ENCODE results near the gene RELB.

RELB gene

GRCh38 chr19:45050036-45050435, 48.8 kb downstream of the RELB start:
- Histone ChIP-seq H3K27me3 (ENCODE audit: control insufficient read depth, insufficient read depth, low read length) (no peaks in the 10 kb centered on the region), H3K27ac (ENCODE audit: low read length) (no peak overlapping the region), H3K4me1 (ENCODE audit: control insufficient read depth, low read depth, low read length) (no peaks in the 10 kb centered on the region), H3K9me3 (ENCODE audit: control insufficient read depth, low read depth, low read length) (no peaks in the 10 kb centered on the region), H3K4me3 (ENCODE audit: low read length) (no peak overlapping the region), H3K9ac (ENCODE audit: low read length) (no peak overlapping the region), H3K36me3 (ENCODE audit: control insufficient read depth, low read depth, low read length) (peaks cover 33% of the 10 kb centered on the region)

DNA sequence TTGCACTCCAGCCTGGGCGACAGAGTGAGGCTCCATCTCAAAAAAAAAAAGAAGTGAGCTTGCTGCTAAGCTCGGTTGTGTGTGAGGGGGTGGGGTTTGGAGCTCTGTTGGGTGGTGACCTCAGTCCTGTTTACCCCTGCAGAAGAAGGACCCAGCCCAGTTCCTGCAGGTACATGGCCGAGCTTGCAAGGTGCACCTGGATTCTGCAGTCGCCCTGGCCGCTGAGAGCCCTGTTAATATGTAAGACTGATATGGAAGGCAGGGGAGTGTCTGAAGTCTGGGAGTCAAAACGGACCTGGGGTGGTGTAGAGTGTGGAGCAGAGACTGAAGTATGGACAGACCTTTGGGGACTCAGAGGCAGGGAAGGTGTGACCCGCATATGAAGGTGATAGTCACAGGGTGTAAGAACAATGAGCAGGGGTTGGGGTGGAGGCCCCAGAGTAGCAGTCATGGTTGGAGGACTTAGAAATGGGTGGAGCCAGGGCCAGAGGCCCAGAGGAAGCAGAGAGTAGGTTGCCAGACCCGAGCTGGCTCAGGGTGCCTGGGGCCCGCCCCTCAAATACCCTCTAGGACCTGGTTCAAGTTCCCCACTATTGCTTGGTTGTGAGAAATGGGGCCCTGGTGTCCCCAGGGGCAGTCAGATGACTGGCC, 50.8 kb downstream of the RELB start:
- H3K4me1 ChIP-seq (ENCODE audit: control insufficient read depth, low read depth, low read length): no peaks in the 10 kb centered on the region
- no peak overlapping the region for H3K27ac ChIP-seq (ENCODE audit: low read length)
- no peak overlapping the region for H3K9ac ChIP-seq (ENCODE audit: low read length)
- H3K36me3 ChIP-seq (ENCODE audit: control insufficient read depth, low read depth, low read length): peaks cover 28% of the 10 kb centered on the region
- H3K9me3 ChIP-seq (ENCODE audit: control insufficient read depth, low read depth, low read length): no peaks in the 10 kb centered on the region
- H3K4me3 ChIP-seq (ENCODE audit: low read length): no peak overlapping the region
- H3K27me3 ChIP-seq (ENCODE audit: control insufficient read depth, insufficient read depth, low read length): no peaks in the 10 kb centered on the region

- Histone ChIP-seq H3K4me1 (ENCODE audit: control insufficient read depth, low read depth, low read length) (no peaks in the 10 kb centered on the region), H3K9ac (ENCODE audit: low read length) (no peak overlapping the region), H3K9me3 (ENCODE audit: control insufficient read depth, low read depth, low read length) (no peaks in the 10 kb centered on the region), H3K27ac (ENCODE audit: low read length) (no peak overlapping the region), H3K36me3 (ENCODE audit: control insufficient read depth, low read depth, low read length) (peaks cover 68% of the 10 kb centered on the region), H3K27me3 (ENCODE audit: control insufficient read depth, insufficient read depth, low read length) (no peaks in the 10 kb centered on the region), H3K4me3 (ENCODE audit: low read length) (no peak overlapping the region)
Observed at GRCh38 chr19:45056831-45057230, 55.6 kb downstream of the RELB start.

DNA sequence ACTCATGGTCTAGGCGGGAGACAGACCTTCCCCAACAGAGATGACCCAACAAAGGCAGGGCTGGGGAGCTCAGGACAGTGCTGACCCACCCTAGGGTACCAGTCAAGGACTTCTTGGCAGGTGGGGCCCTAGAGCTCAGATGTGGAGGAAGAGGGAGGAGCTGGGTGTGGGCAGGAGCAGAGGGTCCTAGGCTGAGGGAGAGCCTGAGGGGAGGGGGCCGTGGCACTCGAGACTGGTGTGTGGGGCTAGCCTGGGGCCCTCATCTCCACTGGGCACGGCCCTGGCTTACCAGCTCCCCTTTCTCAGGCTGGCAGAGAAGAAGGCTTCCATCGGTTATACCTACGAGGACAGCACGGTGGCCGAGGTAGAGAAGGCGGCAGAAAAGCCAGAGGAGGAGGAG, 56.2 kb downstream of the RELB start:
- no peak overlapping the region for H3K4me3 ChIP-seq (ENCODE audit: low read length)
- no peaks in the 10 kb centered on the region for H3K27me3 ChIP-seq (ENCODE audit: control insufficient read depth, insufficient read depth, low read length)
- H3K9me3 ChIP-seq (ENCODE audit: control insufficient read depth, low read depth, low read length): no peaks in the 10 kb centered on the region
- peaks cover 72% of the 10 kb centered on the region for H3K36me3 ChIP-seq (ENCODE audit: control insufficient read depth, low read depth, low read length)
- H3K9ac ChIP-seq (ENCODE audit: low read length): no peak overlapping the region
- H3K27ac ChIP-seq (ENCODE audit: low read length): no peak overlapping the region
- H3K4me1 ChIP-seq (ENCODE audit: control insufficient read depth, low read depth, low read length): no peaks in the 10 kb centered on the region

- Histone ChIP-seq H3K4me3 (ENCODE audit: low read length) (no peak overlapping the region), H3K4me1 (ENCODE audit: control insufficient read depth, low read depth, low read length) (no peaks in the 10 kb centered on the region), H3K27ac (ENCODE audit: low read length) (no peak overlapping the region), H3K27me3 (ENCODE audit: control insufficient read depth, insufficient read depth, low read length) (no peaks in the 10 kb centered on the region), H3K36me3 (ENCODE audit: control insufficient read depth, low read depth, low read length) (peaks cover 72% of the 10 kb centered on the region), H3K9me3 (ENCODE audit: control insufficient read depth, low read depth, low read length) (no peaks in the 10 kb centered on the region), H3K9ac (ENCODE audit: low read length) (no peak overlapping the region)
Observed at GRCh38 chr19:45058622-45059159, 57.4 kb downstream of the RELB start.

DNA sequence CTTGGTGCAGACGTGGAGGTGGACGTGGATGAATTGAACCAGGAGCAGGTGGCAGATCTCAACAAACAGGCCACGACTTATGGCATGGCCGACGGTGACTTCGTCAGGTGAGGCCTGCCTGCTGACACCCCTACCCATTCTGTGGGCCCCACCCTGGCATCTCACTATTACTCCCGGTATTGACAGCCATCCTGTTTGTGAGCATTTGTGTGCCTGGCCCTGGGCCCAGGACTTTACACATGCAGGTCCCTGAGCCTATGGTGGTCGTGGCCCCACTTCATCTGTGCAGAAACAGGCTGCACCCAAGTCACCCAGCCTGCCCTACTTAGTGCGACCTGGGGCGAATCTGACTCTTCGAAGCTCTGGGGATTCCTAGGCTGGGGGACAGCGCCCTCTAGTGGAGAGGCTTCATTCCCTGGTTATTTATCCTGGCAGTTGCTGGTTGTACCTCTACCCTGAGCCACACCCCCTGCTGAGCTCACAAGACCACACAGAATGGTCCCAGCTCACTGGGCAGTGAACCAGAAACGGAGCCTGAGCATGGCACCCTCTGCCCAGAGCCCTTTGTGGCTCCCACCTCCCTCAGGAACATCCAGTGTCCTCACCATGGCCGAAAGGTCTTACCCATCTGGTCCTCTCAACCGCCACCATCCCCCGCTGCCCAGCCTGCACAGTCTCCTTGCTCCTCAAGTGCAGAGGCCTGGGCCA, 58.1 kb downstream of the RELB start:
- Histone ChIP-seq H3K9ac (ENCODE audit: low read length) (no peak overlapping the region), H3K36me3 (ENCODE audit: control insufficient read depth, low read depth, low read length) (peaks cover 65% of the 10 kb centered on the region), H3K4me3 (ENCODE audit: low read length) (no peak overlapping the region), H3K27me3 (ENCODE audit: control insufficient read depth, insufficient read depth, low read length) (no peaks in the 10 kb centered on the region), H3K9me3 (ENCODE audit: control insufficient read depth, low read depth, low read length) (no peaks in the 10 kb centered on the region), H3K27ac (ENCODE audit: low read length) (no peak overlapping the region), H3K4me1 (ENCODE audit: control insufficient read depth, low read depth, low read length) (no peaks in the 10 kb centered on the region)

DNA sequence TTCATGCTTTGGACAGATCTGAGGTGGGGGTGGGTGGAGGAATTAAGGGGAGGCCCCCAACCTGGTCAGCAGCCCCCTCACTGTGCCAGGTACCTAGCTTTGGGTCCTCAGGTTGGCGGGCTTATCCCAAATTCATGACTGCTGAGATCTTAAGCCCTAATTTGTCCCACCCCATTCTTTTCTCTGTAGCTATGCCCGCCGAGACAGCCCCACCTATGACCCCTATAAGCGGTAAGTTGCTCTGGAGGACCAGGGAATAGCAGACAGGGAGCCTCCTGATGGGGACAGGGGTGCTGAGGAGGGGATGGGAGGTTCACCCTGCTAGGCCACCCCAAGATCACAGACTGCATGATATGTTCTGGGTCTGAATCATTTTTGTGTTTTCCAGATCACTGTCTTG, 60.7 kb downstream of the RELB start:
- Histone ChIP-seq H3K9me3 (ENCODE audit: control insufficient read depth, low read depth, low read length) (no peaks in the 10 kb centered on the region), H3K4me3 (ENCODE audit: low read length) (no peak overlapping the region), H3K4me1 (ENCODE audit: control insufficient read depth, low read depth, low read length) (no peaks in the 10 kb centered on the region), H3K27ac (ENCODE audit: low read length) (no peak overlapping the region), H3K27me3 (ENCODE audit: control insufficient read depth, insufficient read depth, low read length) (no peaks in the 10 kb centered on the region), H3K36me3 (ENCODE audit: control insufficient read depth, low read depth, low read length) (peaks cover 53% of the 10 kb centered on the region), H3K9ac (ENCODE audit: low read length) (no peak overlapping the region)

GRCh38 chr19:45063851-45064801, 62.9 kb downstream of the RELB start:
- Histone ChIP-seq H3K9me3 (ENCODE audit: control insufficient read depth, low read depth, low read length) (no peaks in the 10 kb centered on the region), H3K4me1 (ENCODE audit: control insufficient read depth, low read depth, low read length) (no peaks in the 10 kb centered on the region), H3K36me3 (ENCODE audit: control insufficient read depth, low read depth, low read length) (peaks cover 37% of the 10 kb centered on the region), H3K9ac (ENCODE audit: low read length) (no peak overlapping the region), H3K27me3 (ENCODE audit: control insufficient read depth, insufficient read depth, low read length) (no peaks in the 10 kb centered on the region), H3K27ac (ENCODE audit: low read length) (no peak overlapping the region), H3K4me3 (ENCODE audit: low read length) (no peak overlapping the region)

- Histone ChIP-seq H3K4me3 (ENCODE audit: low read length) (no peak overlapping the region), H3K27ac (ENCODE audit: low read length) (no peak overlapping the region), H3K4me1 (ENCODE audit: control insufficient read depth, low read depth, low read length) (no peaks in the 10 kb centered on the region), H3K36me3 (ENCODE audit: control insufficient read depth, low read depth, low read length) (peaks cover 37% of the 10 kb centered on the region), H3K27me3 (ENCODE audit: control insufficient read depth, insufficient read depth, low read length) (no peaks in the 10 kb centered on the region), H3K9me3 (ENCODE audit: control insufficient read depth, low read depth, low read length) (no peaks in the 10 kb centered on the region), H3K9ac (ENCODE audit: low read length) (no peak overlapping the region)
Observed at GRCh38 chr19:45066921-45067661, 65.8 kb downstream of the RELB start.

GRCh38 chr19:45068041-45068440, 66.8 kb downstream of the RELB start:
- Histone ChIP-seq H3K9ac (ENCODE audit: low read length) (no peak overlapping the region), H3K36me3 (ENCODE audit: control insufficient read depth, low read depth, low read length) (peaks cover 36% of the 10 kb centered on the region), H3K4me3 (ENCODE audit: low read length) (no peak overlapping the region), H3K27ac (ENCODE audit: low read length) (no peak overlapping the region), H3K4me1 (ENCODE audit: control insufficient read depth, low read depth, low read length) (no peaks in the 10 kb centered on the region), H3K27me3 (ENCODE audit: control insufficient read depth, insufficient read depth, low read length) (no peaks in the 10 kb centered on the region), H3K9me3 (ENCODE audit: control insufficient read depth, low read depth, low read length) (no peaks in the 10 kb centered on the region)

- H3K9me3 ChIP-seq (ENCODE audit: control insufficient read depth, low read depth, low read length): no peaks in the 10 kb centered on the region
- H3K4me3 ChIP-seq (ENCODE audit: low read length): no peak overlapping the region
- H3K9ac ChIP-seq (ENCODE audit: low read length): no peak overlapping the region
- no peaks in the 10 kb centered on the region for H3K4me1 ChIP-seq (ENCODE audit: control insufficient read depth, low read depth, low read length)
- no peak overlapping the region for H3K27ac ChIP-seq (ENCODE audit: low read length)
- peaks cover 36% of the 10 kb centered on the region for H3K36me3 ChIP-seq (ENCODE audit: control insufficient read depth, low read depth, low read length)
- H3K27me3 ChIP-seq (ENCODE audit: control insufficient read depth, insufficient read depth, low read length): no peaks in the 10 kb centered on the region
Observed at GRCh38 chr19:45069056-45069455, 67.8 kb downstream of the RELB start.

Data from iPS-18a (cell line).